Activated CD4-positive, alpha-beta T cell treated with anti-CD3 and anti-CD28 coated beads, Interleukin-2, Interleukin-4, amounts not matched to agents 100 ng/mL and 50 ng/mL, durations not matched to agents 16 hours and 8 hours (primary cell): ENCODE data around the gene GHRHR.

ENCODE experiments used
- DNase-seq: peaks from one replicate; pipeline ENCODE4 v3.0.0-alpha.2; 2020; ENCODE audit warnings: low spot score

GHRHR gene

GRCh38 chr7:30963842-30964241 is at the start of gene GHRHR:
Gene GHRHR (plus strand): TSS chr7:30963953. CDS start chr7:30964069, 116 bp downstream.
- DNase-seq = no peak

GRCh38 chr7:30914596-30914995 is 49.2 kb upstream of the GHRHR start:
- no peak for DNase-seq

- DNase-seq = no peak
These were observed 48.6 kb upstream of the GHRHR start for GRCh38 chr7:30915005-30915601.

- no peak for DNase-seq
These were observed 48.0 kb upstream of the GHRHR start for GRCh38 chr7:30915751-30916150.

- no peak for DNase-seq
These were observed 47.5 kb upstream of the GHRHR start for GRCh38 chr7:30916255-30916654.

GRCh38 chr7:30916767-30917166 is 47.0 kb upstream of the GHRHR start:
- no peak for DNase-seq

- DNase-seq = no peak
These were observed 46.4 kb upstream of the GHRHR start for GRCh38 chr7:30917216-30917893.

GRCh38 chr7:30918676-30919075 is 45.1 kb upstream of the GHRHR start:
- no peak for DNase-seq

GRCh38 chr7:30920021-30920583 is 43.7 kb upstream of the GHRHR start:
- DNase-seq = no peak

GRCh38 chr7:30920584-30921539 is 42.9 kb upstream of the GHRHR start:
- DNase-seq = no peak

- no peak for DNase-seq
These were observed 42.0 kb upstream of the GHRHR start for GRCh38 chr7:30921540-30922401.

- DNase-seq = no peak
These were observed 41.2 kb upstream of the GHRHR start for GRCh38 chr7:30922596-30922995.

GRCh38 chr7:30923009-30923773 is 40.6 kb upstream of the GHRHR start:
- DNase-seq = no peak

- DNase-seq = no peak
These were observed 39.9 kb upstream of the GHRHR start for GRCh38 chr7:30923774-30924413.

- DNase-seq = no peak
These were observed 39.1 kb upstream of the GHRHR start for GRCh38 chr7:30924624-30925023.

GRCh38 chr7:30925117-30925516 is 38.6 kb upstream of the GHRHR start:
- DNase-seq = no peak

- DNase-seq = no peak
These were observed 37.8 kb upstream of the GHRHR start for GRCh38 chr7:30925913-30926312.

- DNase-seq = no peak
These were observed 37.4 kb upstream of the GHRHR start for GRCh38 chr7:30926313-30926712.

GRCh38 chr7:30927040-30927439 is 36.7 kb upstream of the GHRHR start:
- no peak for DNase-seq

- DNase-seq = no peak
These were observed 36.2 kb upstream of the GHRHR start for GRCh38 chr7:30927559-30927958.
